Small intestine (tissue), 7 donors: ENCODE data around the gene TTC24. TPM values are rescaled to one million over a fixed set of nuclear protein-coding genes. Genes with fewer than 3 reads are reported as not detected.

ENCODE experiments used
- DNase-seq, 2 donors: peaks; one replicate each; pipeline versions ENCODE4 v3.0.0 to v3.0.0-alpha.2; 2013
- FAIRE-seq: peaks from 2 replicates; lab custom pipeline; 2012; peaks lifted over from hg19 to GRCh38; lab: Jason Lieb, UNC
- H3K27ac ChIP-seq, 3 donors: one replicate each; pipeline ENCODE4 v1.5.1; 2013; ENCODE audit warnings: low read length in 2 of 3, mild to moderate bottlenecking in 2 of 3, control low read depth in 1 of 3, inconsistent platforms in 1 of 3, low read depth in 1 of 3, moderate library complexity in 1 of 3
- H3K27me3 ChIP-seq, 3 donors: one replicate each; pipeline ENCODE4 v1.6.1; 2013; ENCODE audit warnings: low read length in 3 of 3, inconsistent platforms in 1 of 3; ENCODE audit not compliant: control insufficient read depth in 3 of 3, insufficient read depth in 3 of 3
- H3K36me3 ChIP-seq, 3 donors: one replicate each; pipeline ENCODE4 v1.6.1; 2013; ENCODE audit warnings: low read length in 3 of 3, inconsistent platforms in 1 of 3, low read depth in 1 of 3, mild to moderate bottlenecking in 1 of 3, moderate library complexity in 1 of 3; ENCODE audit not compliant: control insufficient read depth in 3 of 3, insufficient read depth in 2 of 3
- H3K4me1 ChIP-seq, 3 donors: one replicate each; pipeline ENCODE4 v1.6.1; 2013; ENCODE audit warnings: low read length in 2 of 3, inconsistent platforms in 1 of 3, low read depth in 1 of 3, mild to moderate bottlenecking in 1 of 3, moderate library complexity in 1 of 3; ENCODE audit not compliant: control insufficient read depth in 3 of 3, insufficient read depth in 2 of 3
- H3K4me3 ChIP-seq, 3 donors: one replicate each; pipeline ENCODE4 v1.5.1; 2013; ENCODE audit warnings: low read length in 3 of 3, control low read depth in 1 of 3, inconsistent platforms in 1 of 3, low read depth in 1 of 3, mild to moderate bottlenecking in 1 of 3, moderate library complexity in 1 of 3
- H3K9me3 ChIP-seq, 2 donors: one replicate each; pipeline ENCODE4 v1.6.1; 2013; ENCODE audit warnings: low read depth in 1 of 2, low read length in 1 of 2; ENCODE audit not compliant: control insufficient read depth in 2 of 2, insufficient read depth in 1 of 2
- WGBS, 3 donors: extraction: QIAGEN DNeasy Blood & Tissue Kit; methylation state at CpG; one replicate each; pipeline ENCODE4 v1.1.7; 2013; 5-methylcytosine and 5-hydroxymethylcytosine counted together
- polyA plus RNA-seq, 4 donors: library from polyadenylated mRNA; stranded (reverse) in 3 of 4; unstranded in 1 of 4; fragments of 200-250 nt in 3 of 4; fragments of 120-200 nt in 1 of 4; gene quantifications; one replicate each; pipeline versions ENCODE4 v1.2.1 to v1.2.3, GENCODE V29; 2013
- donor health status: healthy with polysubstance abuse.
- donor health status: control.
- donor health status: control.
- donor health status: Bipolar disorder and iron deficiency.
- donor health status: healthy.

Gene TTC24
- polyA plus RNA-seq, 4 donors: 0.18 to 0.19 TPM; not detected in 2

DNA sequence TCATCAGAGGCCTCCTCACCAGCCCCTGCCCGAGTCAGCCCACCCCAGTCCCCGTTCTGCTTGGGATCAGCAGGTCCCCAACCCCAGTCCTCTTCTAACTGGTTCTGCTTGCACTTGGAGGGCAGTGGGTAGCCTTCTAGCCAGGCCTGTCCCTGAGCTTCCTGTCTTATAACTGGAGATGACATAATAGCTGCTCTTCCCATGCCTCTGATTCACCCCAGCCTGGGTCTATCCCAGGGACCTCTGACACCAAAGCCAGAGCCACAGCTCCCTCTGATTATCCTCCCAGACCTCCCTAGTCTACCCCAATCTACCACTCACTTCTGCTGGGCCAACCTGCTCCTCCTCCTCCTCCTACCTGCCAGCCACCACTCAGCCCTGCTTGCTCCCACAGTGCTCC, 38.6 kb upstream of the TTC24 start:
- Histone ChIP-seq H3K36me3 (peaks cover 0 to 49% (median 0%) of the 10 kb centered on the region in 3 donors), H3K27ac (no peak overlapping the region), H3K27me3 (no peaks in the 10 kb centered on the region), H3K9me3 (no peaks in the 10 kb centered on the region), H3K4me3 (no peak overlapping the region), H3K4me1 (peaks cover 0 to 9% (median 0%) of the 10 kb centered on the region in 3 donors)
- FAIRE-seq (no peak), DNase-seq (no peak)
- WGBS, 3 donors: 83 to 100% (median 93%) methylated on average over 2 of the region's 2 CpGs

- FAIRE-seq (no peak), DNase-seq (no peak)
- 83 to 95% (median 86%) methylated on average over 1 of the region's 1 CpG for WGBS, 3 donors
- no peak overlapping the region for H3K27ac ChIP-seq
- peaks cover 0 to 50% (median 0%) of the 10 kb centered on the region in 3 donors for H3K36me3 ChIP-seq
- H3K9me3 ChIP-seq: no peaks in the 10 kb centered on the region
- no peaks in the 10 kb centered on the region for H3K27me3 ChIP-seq
- peaks cover 0 to 9% (median 0%) of the 10 kb centered on the region in 3 donors for H3K4me1 ChIP-seq
- no peak overlapping the region for H3K4me3 ChIP-seq
These were observed 36.5 kb upstream of the TTC24 start for GRCh38 chr1:156543066-156543465.

DNA sequence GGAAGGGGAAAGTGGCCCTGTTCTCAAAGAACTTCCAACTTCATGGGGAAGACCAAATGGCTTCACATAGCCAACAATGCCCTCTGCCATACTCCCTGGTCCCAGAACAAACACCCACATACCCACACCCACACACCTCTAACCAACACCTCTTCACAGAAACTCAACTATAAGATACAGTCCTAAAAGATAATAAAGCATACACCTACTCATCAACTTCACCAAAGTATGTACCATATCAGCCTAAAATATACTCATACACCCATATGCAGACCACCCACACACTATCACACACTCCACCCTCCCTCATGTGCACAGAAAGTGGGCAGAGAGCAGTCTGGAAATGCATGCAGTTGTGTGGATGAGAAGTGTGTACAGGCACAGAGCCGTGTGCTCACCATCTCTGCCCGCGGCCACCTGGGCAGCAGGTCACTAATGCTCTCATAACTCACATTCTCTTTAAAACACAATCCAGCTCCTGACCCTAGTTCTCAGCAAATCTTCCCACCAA, 34.9 kb upstream of the TTC24 start:
- Histone ChIP-seq H3K27ac (no peak overlapping the region), H3K4me3 (no peak overlapping the region), H3K9me3 (no peaks in the 10 kb centered on the region), H3K27me3 (no peaks in the 10 kb centered on the region), H3K36me3 (peaks cover 0 to 50% (median 0%) of the 10 kb centered on the region in 3 donors), H3K4me1 (peaks cover 0 to 9% (median 0%) of the 10 kb centered on the region in 3 donors)
- DNase-seq: no peak
- FAIRE-seq: no peak
- WGBS, 3 donors: 96 to 100% (median 99%) methylated on average over 3 of the region's 3 CpGs

DNA sequence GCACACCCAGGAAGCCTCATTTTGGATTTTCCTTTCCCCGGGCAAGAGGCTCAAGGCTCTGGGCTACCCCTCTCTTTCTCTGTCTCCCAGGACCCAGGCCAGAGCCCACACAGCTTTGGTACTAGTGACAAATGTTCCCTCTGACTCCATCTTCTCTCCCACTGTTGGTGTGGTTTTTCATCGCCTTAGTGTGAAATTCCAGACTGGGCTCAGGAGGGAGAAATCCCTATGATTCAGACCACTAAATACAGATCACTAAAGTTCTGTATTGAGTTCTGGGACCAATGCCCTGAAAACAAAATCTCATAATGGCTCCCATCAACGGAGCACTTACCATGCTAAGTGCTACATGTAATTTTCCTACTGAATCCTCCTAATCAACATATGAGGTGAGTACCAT, 33.3 kb upstream of the TTC24 start:
- H3K27ac ChIP-seq: no peak overlapping the region

DNA sequence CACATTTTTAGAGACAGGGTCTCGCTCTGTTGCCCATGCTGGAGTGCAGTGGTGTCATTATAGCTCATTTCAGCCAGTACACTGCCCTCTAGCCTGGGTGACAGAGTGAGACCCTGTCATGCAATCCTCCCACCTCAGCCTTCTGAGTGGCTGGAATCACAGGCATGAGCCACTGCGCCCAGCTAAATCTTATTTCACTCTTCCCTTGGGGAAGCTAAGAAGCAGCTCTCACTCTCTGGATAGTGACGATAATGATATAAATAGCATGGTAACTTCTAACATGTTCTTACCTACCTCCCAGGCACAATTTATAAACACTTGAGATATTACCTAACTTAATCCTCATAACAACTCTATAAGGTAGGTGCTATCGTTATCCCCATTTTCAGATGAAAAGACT, 32.1 kb upstream of the TTC24 start:
- Histone ChIP-seq H3K9me3 (no peaks in the 10 kb centered on the region), H3K27me3 (no peaks in the 10 kb centered on the region), H3K4me1 (peaks cover 0 to 1% (median 0%) of the 10 kb centered on the region in 3 donors), H3K4me3 (no peak overlapping the region), H3K36me3 (peaks cover 0 to 54% (median 0%) of the 10 kb centered on the region in 3 donors), H3K27ac (no peak overlapping the region)
- no peak for DNase-seq
- 95 to 99% (median 98%) methylated on average over 4 of the region's 4 CpGs for WGBS, 3 donors
- FAIRE-seq: no peak

More for the DNA sequence above, 33.3 kb upstream of the TTC24 start:
- Histone ChIP-seq H3K36me3 (peaks cover 0 to 49% (median 0%) of the 10 kb centered on the region in 3 donors), H3K4me3 (no peak overlapping the region), H3K9me3 (no peaks in the 10 kb centered on the region), H3K4me1 (peaks cover 0 to 9% (median 0%) of the 10 kb centered on the region in 3 donors), H3K27me3 (no peaks in the 10 kb centered on the region)
- 83 to 95% (median 90%) methylated on average over 3 of the region's 3 CpGs for WGBS, 3 donors
- FAIRE-seq (no peak), DNase-seq (no peak)

DNA sequence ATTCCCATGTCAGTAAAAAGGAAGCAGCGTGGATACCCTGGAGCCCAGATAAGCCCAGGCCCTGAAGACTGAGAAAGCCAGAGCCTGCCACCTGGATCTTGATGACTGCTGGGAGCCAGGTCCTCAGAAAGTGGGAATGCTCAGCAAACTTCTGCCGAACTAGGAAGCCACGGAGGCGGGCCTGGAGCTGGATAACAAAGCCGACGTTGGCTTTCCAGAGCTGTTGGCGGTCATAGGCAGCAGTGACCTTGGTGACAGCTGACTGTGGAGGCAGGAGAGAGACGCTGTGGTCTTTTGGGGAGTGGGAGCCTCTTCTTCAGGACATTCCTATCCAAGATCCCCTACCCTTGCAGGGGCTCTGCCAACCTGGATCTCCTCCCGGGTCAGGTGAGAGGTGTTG, 31.5 kb upstream of the TTC24 start:
- FAIRE-seq (no peak), DNase-seq (no peak)
- Histone ChIP-seq H3K36me3 (peaks cover 0 to 55% (median 0%) of the 10 kb centered on the region in 3 donors), H3K27me3 (no peaks in the 10 kb centered on the region), H3K4me1 (no peaks in the 10 kb centered on the region), H3K4me3 (no peak overlapping the region), H3K27ac (no peak overlapping the region), H3K9me3 (no peaks in the 10 kb centered on the region)
- WGBS, 3 donors: 94 to 98% (median 94%) methylated on average over 9 of the region's 9 CpGs

- no peaks in the 10 kb centered on the region for H3K27me3 ChIP-seq
- H3K4me1 ChIP-seq: no peaks in the 10 kb centered on the region
- DNase-seq: no peak
- H3K9me3 ChIP-seq: no peaks in the 10 kb centered on the region
- no peak overlapping the region for H3K4me3 ChIP-seq
- H3K36me3 ChIP-seq: peaks cover 0 to 52% (median 0%) of the 10 kb centered on the region in 3 donors
- no peak for FAIRE-seq
- WGBS, 3 donors: 80 to 83% (median 80%) methylated on average over 2 of the region's 2 CpGs
- H3K27ac ChIP-seq: no peak overlapping the region
These were observed 30.1 kb upstream of the TTC24 start for GRCh38 chr1:156549390-156549789.

GRCh38 chr1:156549831-156550230, 29.7 kb upstream of the TTC24 start:
- FAIRE-seq (no peak), DNase-seq (no peak)
- H3K4me3 ChIP-seq: no peak overlapping the region
- no peaks in the 10 kb centered on the region for H3K27me3 ChIP-seq
- no peaks in the 10 kb centered on the region for H3K4me1 ChIP-seq
- no peaks in the 10 kb centered on the region for H3K9me3 ChIP-seq
- peaks cover 0 to 55% (median 0%) of the 10 kb centered on the region in 3 donors for H3K36me3 ChIP-seq
- 85 to 100% (median 89%) methylated on average over 1 of the region's 1 CpG for WGBS, 3 donors
- H3K27ac ChIP-seq: no peak overlapping the region

DNA sequence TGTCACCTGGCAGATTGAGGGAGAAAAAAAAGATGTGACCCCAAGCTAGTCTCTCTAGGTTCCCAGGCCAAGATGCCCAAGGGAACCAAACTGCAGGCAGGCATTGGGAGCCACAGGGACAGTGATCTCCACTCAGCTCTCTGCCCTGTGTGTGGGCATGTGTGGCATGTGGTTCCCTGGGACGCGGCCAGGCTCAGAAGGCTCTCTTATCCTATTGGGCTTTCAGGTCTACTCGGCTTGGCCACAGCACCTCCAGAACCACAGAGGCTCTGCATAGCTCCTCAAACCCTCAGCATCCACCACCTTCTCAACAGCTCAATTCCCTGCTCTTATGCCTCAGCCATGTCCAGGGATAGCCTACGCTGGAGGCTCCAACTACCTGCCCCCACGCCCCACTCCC, 29.2 kb upstream of the TTC24 start:
- DNase-seq (no peak), FAIRE-seq (no peak)
- Histone ChIP-seq H3K36me3 (peaks cover 0 to 54% (median 0%) of the 10 kb centered on the region in 3 donors), H3K27me3 (no peaks in the 10 kb centered on the region), H3K4me1 (no peaks in the 10 kb centered on the region), H3K27ac (no peak overlapping the region), H3K9me3 (no peaks in the 10 kb centered on the region), H3K4me3 (no peak overlapping the region)
- 74 to 88% (median 88%) methylated on average over 5 of the region's 5 CpGs for WGBS, 3 donors
